Measurements from ENCODE around the gene LRRC36. TPM values are rescaled to one million over a fixed set of nuclear protein-coding genes. Genes with fewer than 3 reads are reported as not detected.
"Not testable (repeated sequence)": the region's sequence is repeated elsewhere in the genome, so short reads cannot be mapped to it uniquely, and the experiment has no call there.

Gene LRRC36
- total RNA-seq, 1 donor from 2014 or later = 0.23 TPM

- Mint-ChIP-seq H3K9me3 (no peaks in the 10 kb centered on the region), H3K27me3 (ENCODE audit: insufficient read depth) (peaks cover 18% of the 10 kb centered on the region), H3K27ac (no peak overlapping the region), H3K4me1 (ENCODE audit: low read depth) (peaks cover 5% of the 10 kb centered on the region), H3K4me3 (no peak overlapping the region), H3K36me3 (ENCODE audit: low read depth) (peaks cover 2% of the 10 kb centered on the region)
- intact Hi-C loops (cut with micrococcal nuclease) = no loop called here
- no peak for DNase-seq (ENCODE audit: low spot score)
Observed at GRCh38 chr16:67411339-67411738, 84.7 kb downstream of the LRRC36 start.

GRCh38 chr16:67412294-67412693 lies 85.7 kb downstream of the LRRC36 start:
- Mint-ChIP-seq H3K27ac (no peak overlapping the region), H3K9me3 (no peaks in the 10 kb centered on the region), H3K4me3 (no peak overlapping the region), H3K36me3 (ENCODE audit: low read depth) (peaks cover 2% of the 10 kb centered on the region), H3K4me1 (ENCODE audit: low read depth) (peaks cover 10% of the 10 kb centered on the region), H3K27me3 (ENCODE audit: insufficient read depth) (peaks cover 28% of the 10 kb centered on the region)
- DNase-seq (ENCODE audit: low spot score) = no peak
- intact Hi-C loops (cut with micrococcal nuclease) = no loop called here

- Mint-ChIP-seq H3K27ac (no peak overlapping the region), H3K4me1 (ENCODE audit: low read depth) (peaks cover 10% of the 10 kb centered on the region), H3K36me3 (ENCODE audit: low read depth) (peaks cover 2% of the 10 kb centered on the region), H3K9me3 (no peaks in the 10 kb centered on the region), H3K27me3 (ENCODE audit: insufficient read depth) (peaks cover 39% of the 10 kb centered on the region), H3K4me3 (peak overlapping the region; percentile 12)
- DNase-seq (ENCODE audit: low spot score) = no peak
- intact Hi-C loops (cut with micrococcal nuclease) = no loop called here
Observed at GRCh38 chr16:67413978-67414911, 87.6 kb downstream of the LRRC36 start.

GRCh38 chr16:67415421-67415820 lies 88.8 kb downstream of the LRRC36 start:
- H3K4me1 Mint-ChIP-seq (ENCODE audit: low read depth) = peaks cover 10% of the 10 kb centered on the region
- peak overlapping the region; percentile 71 for H3K4me3 Mint-ChIP-seq
- not testable (repeated sequence) for H3K36me3 Mint-ChIP-seq (ENCODE audit: low read depth); DNase-seq (ENCODE audit: low spot score); H3K9me3 Mint-ChIP-seq; H3K27ac Mint-ChIP-seq
- intact Hi-C loops (cut with micrococcal nuclease) = loop anchor here (5.0 kb wide), 2 partner anchors 138 to 463 kb away; partner anchors contain the start of gene PLEKHG4
- H3K27me3 Mint-ChIP-seq (ENCODE audit: insufficient read depth) = peaks cover 44% of the 10 kb centered on the region

GRCh38 chr16:67415872-67416793 lies 89.5 kb downstream of the LRRC36 start, which contains the start of gene ZDHHC1:
ZDHHC1 (minus strand) TSS chr16:67416477; CDS start chr16:67407775, 8,702 bp downstream.
- peaks cover 44% of the 10 kb centered on the region for H3K27me3 Mint-ChIP-seq (ENCODE audit: insufficient read depth)
- peaks cover 10% of the 10 kb centered on the region for H3K4me1 Mint-ChIP-seq (ENCODE audit: low read depth)
- no peaks in the 10 kb centered on the region for H3K9me3 Mint-ChIP-seq
- H3K36me3 Mint-ChIP-seq (ENCODE audit: low read depth) = peaks cover 2% of the 10 kb centered on the region
- peak; percentile 34 for DNase-seq (ENCODE audit: low spot score)
- H3K4me3 Mint-ChIP-seq = peak within 1 kb of the TSS; percentile 84
- H3K27ac Mint-ChIP-seq = peak within 1 kb of the TSS; percentile 50
- intact Hi-C loops (cut with micrococcal nuclease) = loop anchor here (2.0 to 5.0 kb wide), 3 partner anchors 139 to 464 kb away; partner anchors contain the start of gene PLEKHG4

- H3K4me1 Mint-ChIP-seq (ENCODE audit: low read depth) = peaks cover 10% of the 10 kb centered on the region
- DNase-seq (ENCODE audit: low spot score) = no peak
- H3K4me3 Mint-ChIP-seq = no peak overlapping the region
- H3K27me3 Mint-ChIP-seq (ENCODE audit: insufficient read depth) = peaks cover 40% of the 10 kb centered on the region
- no peak overlapping the region for H3K27ac Mint-ChIP-seq
- H3K9me3 Mint-ChIP-seq = no peaks in the 10 kb centered on the region
- intact Hi-C loops (cut with micrococcal nuclease) = loop anchor here (2.0 to 5.0 kb wide), 3 partner anchors 140 to 465 kb away; partner anchors contain the start of gene PLEKHG4
- peaks cover 2% of the 10 kb centered on the region for H3K36me3 Mint-ChIP-seq (ENCODE audit: low read depth)
Observed at GRCh38 chr16:67417333-67418061, 90.9 kb downstream of the LRRC36 start.

- Mint-ChIP-seq H3K27ac (no peak overlapping the region), H3K4me1 (ENCODE audit: low read depth) (peaks cover 10% of the 10 kb centered on the region), H3K36me3 (ENCODE audit: low read depth) (peaks cover 2% of the 10 kb centered on the region), H3K4me3 (no peak overlapping the region), H3K9me3 (no peaks in the 10 kb centered on the region), H3K27me3 (ENCODE audit: insufficient read depth) (peaks cover 41% of the 10 kb centered on the region)
- intact Hi-C loops (cut with micrococcal nuclease) = loop anchor here (5.0 kb wide), 2 partner anchors 142 to 467 kb away; partner anchors contain the start of gene PLEKHG4
- no peak for DNase-seq (ENCODE audit: low spot score)
Observed at GRCh38 chr16:67419502-67419901, 92.9 kb downstream of the LRRC36 start.

GRCh38 chr16:67419931-67420330 lies 93.3 kb downstream of the LRRC36 start:
- Mint-ChIP-seq H3K36me3 (ENCODE audit: low read depth) (peaks cover 2% of the 10 kb centered on the region), H3K27me3 (ENCODE audit: insufficient read depth) (peaks cover 41% of the 10 kb centered on the region), H3K9me3 (no peaks in the 10 kb centered on the region), H3K4me1 (ENCODE audit: low read depth) (peaks cover 10% of the 10 kb centered on the region), H3K4me3 (no peak overlapping the region), H3K27ac (no peak overlapping the region)
- DNase-seq (ENCODE audit: low spot score) = no peak
- intact Hi-C loops (cut with micrococcal nuclease) = loop anchor here (5.0 kb wide), 2 partner anchors 143 to 468 kb away; partner anchors contain the start of gene PLEKHG4

- intact Hi-C loops (cut with micrococcal nuclease) = no loop called here
- Mint-ChIP-seq H3K4me3 (no peak overlapping the region), H3K36me3 (ENCODE audit: low read depth) (no peaks in the 10 kb centered on the region), H3K4me1 (ENCODE audit: low read depth) (peaks cover 5% of the 10 kb centered on the region), H3K9me3 (no peaks in the 10 kb centered on the region), H3K27ac (no peak overlapping the region), H3K27me3 (ENCODE audit: insufficient read depth) (peaks cover 39% of the 10 kb centered on the region)
- DNase-seq (ENCODE audit: low spot score) = no peak
Observed at GRCh38 chr16:67421030-67421429, 94.4 kb downstream of the LRRC36 start.

- no peak for DNase-seq (ENCODE audit: low spot score)
- intact Hi-C loops (cut with micrococcal nuclease) = no loop called here
- H3K4me1 Mint-ChIP-seq (ENCODE audit: low read depth) = no peaks in the 10 kb centered on the region
- no peak overlapping the region for H3K4me3 Mint-ChIP-seq
- H3K27ac Mint-ChIP-seq = no peak overlapping the region
- peaks cover 34% of the 10 kb centered on the region for H3K27me3 Mint-ChIP-seq (ENCODE audit: insufficient read depth)
- H3K9me3 Mint-ChIP-seq = no peaks in the 10 kb centered on the region
- H3K36me3 Mint-ChIP-seq (ENCODE audit: low read depth) = no peaks in the 10 kb centered on the region
Observed at GRCh38 chr16:67423015-67423414, 96.4 kb downstream of the LRRC36 start.

GRCh38 chr16:67423611-67424260 lies 97.1 kb downstream of the LRRC36 start:
- intact Hi-C loops (cut with micrococcal nuclease) = no loop called here
- peaks cover 35% of the 10 kb centered on the region for H3K27me3 Mint-ChIP-seq (ENCODE audit: insufficient read depth)
- DNase-seq (ENCODE audit: low spot score) = no peak
- H3K27ac Mint-ChIP-seq = no peak overlapping the region
- no peaks in the 10 kb centered on the region for H3K9me3 Mint-ChIP-seq
- H3K36me3 Mint-ChIP-seq (ENCODE audit: low read depth) = no peaks in the 10 kb centered on the region
- no peaks in the 10 kb centered on the region for H3K4me1 Mint-ChIP-seq (ENCODE audit: low read depth)
- H3K4me3 Mint-ChIP-seq = no peak overlapping the region

- H3K27ac Mint-ChIP-seq = no peak overlapping the region
- no peaks in the 10 kb centered on the region for H3K9me3 Mint-ChIP-seq
- H3K36me3 Mint-ChIP-seq (ENCODE audit: low read depth) = no peaks in the 10 kb centered on the region
- peaks cover 39% of the 10 kb centered on the region for H3K27me3 Mint-ChIP-seq (ENCODE audit: insufficient read depth)
- DNase-seq (ENCODE audit: low spot score) = no peak
- intact Hi-C loops (cut with micrococcal nuclease) = no loop called here
- H3K4me1 Mint-ChIP-seq (ENCODE audit: low read depth) = no peaks in the 10 kb centered on the region
- H3K4me3 Mint-ChIP-seq = no peak overlapping the region
Observed at GRCh38 chr16:67424261-67424615, 97.6 kb downstream of the LRRC36 start.

Measured in activated T-helper 1 cell treated with anti-CD3 and anti-CD28 coated beads, Interleukin-12 subunit alpha, Interleukin-12 subunit beta, Interleukin-2, Interleukin-4 antibody, amounts not matched to agents 30 ng/mL and 10 ng/mL and 1 ng/mL, durations not matched to agents 14 hours and 24 hours and 36 hours (primary cell).